NK-92 (cell line): ENCODE measurements around the gene POLA1.
"Not testable (repeated sequence)": the region's sequence is repeated elsewhere in the genome, so short reads cannot be mapped to it uniquely, and the experiment has no call there.

ENCODE experiments used
- DNase-seq: peaks from one replicate; lab custom pipeline; 2025; ENCODE audit not compliant: unreplicated experiment; lab: John Stamatoyannopoulos, UW

POLA1 gene

GRCh38 chrX:24789047-24789446 lies 95.3 kb downstream of the POLA1 start:
- DNase-seq: no peak

- no peak for DNase-seq
Measured at GRCh38 chrX:24790166-24790565, 96.4 kb downstream of the POLA1 start.

- no peak for DNase-seq
Measured at GRCh38 chrX:24796204-24796603, 102.5 kb downstream of the POLA1 start.

GRCh38 chrX:24799078-24799477 lies 105.4 kb downstream of the POLA1 start:
- no peak for DNase-seq

- DNase-seq: no peak
Measured at GRCh38 chrX:24799565-24799964, 105.8 kb downstream of the POLA1 start.

- DNase-seq: no peak
Measured at GRCh38 chrX:24805201-24805600, 111.5 kb downstream of the POLA1 start.

GRCh38 chrX:24819807-24820206 lies 126.1 kb downstream of the POLA1 start:
- DNase-seq: not testable (repeated sequence)

GRCh38 chrX:24828147-24828546 lies 134.4 kb downstream of the POLA1 start:
- no peak for DNase-seq

- DNase-seq: no peak
Measured at GRCh38 chrX:24828600-24828999, 134.9 kb downstream of the POLA1 start.

- DNase-seq: no peak
Measured at GRCh38 chrX:24833695-24834094, 140.0 kb downstream of the POLA1 start.

- DNase-seq: no peak
Measured at GRCh38 chrX:24837966-24838365, 144.2 kb downstream of the POLA1 start.

GRCh38 chrX:24838629-24839028 lies 144.9 kb downstream of the POLA1 start:
- DNase-seq: no peak

- no peak for DNase-seq
Measured at GRCh38 chrX:24839331-24839730, 145.6 kb downstream of the POLA1 start.

- no peak for DNase-seq
Measured at GRCh38 chrX:24842486-24842885, 148.8 kb downstream of the POLA1 start.

- DNase-seq: no peak
Measured at GRCh38 chrX:24846550-24847150, 152.9 kb downstream of the POLA1 start.

- DNase-seq: no peak
Measured at GRCh38 chrX:24851289-24851688, 157.6 kb downstream of the POLA1 start.

- no peak for DNase-seq
Measured at GRCh38 chrX:24851780-24852179, 158.1 kb downstream of the POLA1 start.

GRCh38 chrX:24858004-24858746 lies 164.5 kb downstream of the POLA1 start:
- DNase-seq: no peak

GRCh38 chrX:24859211-24859841 lies 165.6 kb downstream of the POLA1 start:
- no peak for DNase-seq

- no peak for DNase-seq
Measured at GRCh38 chrX:24860140-24860539, 166.4 kb downstream of the POLA1 start.

- no peak for DNase-seq
Measured at GRCh38 chrX:24862343-24862742, 168.6 kb downstream of the POLA1 start.

GRCh38 chrX:24863779-24864178 lies 170.1 kb downstream of the POLA1 start:
- DNase-seq: not testable (repeated sequence)
